Breast epithelium (tissue), 3 donors: ENCODE measurements around the gene GAL3ST2.

ENCODE experiments used
- POLR2A ChIP-seq: fragments of 450-650 bp; IDR thresholded peaks from one replicate; pipeline ENCODE4 v1.6.1; 2016; ENCODE audit warnings: antibody characterized with exemption, mild to moderate bottlenecking, moderate library complexity
- POLR2AphosphoS5 ChIP-seq, 3 donors: sonication (generic); formaldehyde crosslinking; IDR thresholded peaks; one replicate each; pipeline ENCODE4 v1.6.1; 2017; ENCODE audit warnings: antibody characterized with exemption in 3 of 3
- TF ChIP-seq, protein P1 (sequence below), 3 donors: fragments of 450-650 bp; IDR thresholded peaks; one replicate each; pipeline ENCODE4 v1.5.1; 2016 to 2017; ENCODE audit warnings: antibody characterized with exemption in 3 of 3, mild to moderate bottlenecking in 3 of 3, moderate library complexity in 3 of 3

DNA sequence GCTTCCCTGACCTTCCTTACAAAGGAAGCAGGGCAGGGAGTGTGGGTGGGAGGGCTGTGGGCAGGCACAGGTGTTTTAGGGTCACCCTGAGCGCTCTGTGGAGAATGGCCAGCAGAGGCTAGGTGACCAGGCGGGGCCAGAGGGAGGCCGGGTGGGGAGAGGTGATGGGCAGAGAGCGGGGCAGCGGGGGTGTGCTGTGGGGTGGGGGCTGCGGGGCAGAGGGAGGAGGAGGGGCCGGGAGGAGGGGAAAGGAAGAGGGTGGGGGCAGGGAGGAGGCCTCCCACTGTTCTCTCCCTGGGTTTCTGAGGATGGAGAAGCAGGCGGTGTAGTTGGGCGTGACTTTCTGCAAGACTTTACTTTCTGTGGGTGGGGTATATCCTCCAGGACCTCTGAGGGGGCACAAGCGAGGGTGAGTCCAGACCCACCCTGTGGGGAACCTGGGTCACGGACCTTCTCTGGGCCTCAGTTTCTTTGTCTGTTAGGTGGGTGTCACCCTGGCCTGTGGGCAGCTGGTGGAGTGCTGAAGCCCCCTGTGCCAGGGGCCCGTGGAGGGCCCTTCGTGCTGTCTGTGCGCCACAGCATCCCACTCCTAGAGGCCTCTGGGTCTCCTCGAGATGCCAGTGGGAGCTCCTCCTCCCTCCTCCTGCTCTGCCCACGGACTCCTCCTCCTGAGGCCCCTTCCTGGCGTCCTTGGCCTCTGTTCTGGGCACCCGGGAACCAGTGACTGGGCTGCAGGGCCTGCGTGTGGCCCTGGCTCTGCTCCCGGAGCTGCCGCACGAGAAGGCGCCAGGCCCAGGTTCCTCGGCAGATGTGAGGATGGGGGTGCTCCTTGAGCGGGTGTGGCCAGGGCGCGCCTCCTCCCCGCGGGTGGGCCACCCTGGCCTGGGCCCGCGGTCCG, 26.0 kb downstream of the GAL3ST2 start:
- TF ChIP-seq, protein P1, sequence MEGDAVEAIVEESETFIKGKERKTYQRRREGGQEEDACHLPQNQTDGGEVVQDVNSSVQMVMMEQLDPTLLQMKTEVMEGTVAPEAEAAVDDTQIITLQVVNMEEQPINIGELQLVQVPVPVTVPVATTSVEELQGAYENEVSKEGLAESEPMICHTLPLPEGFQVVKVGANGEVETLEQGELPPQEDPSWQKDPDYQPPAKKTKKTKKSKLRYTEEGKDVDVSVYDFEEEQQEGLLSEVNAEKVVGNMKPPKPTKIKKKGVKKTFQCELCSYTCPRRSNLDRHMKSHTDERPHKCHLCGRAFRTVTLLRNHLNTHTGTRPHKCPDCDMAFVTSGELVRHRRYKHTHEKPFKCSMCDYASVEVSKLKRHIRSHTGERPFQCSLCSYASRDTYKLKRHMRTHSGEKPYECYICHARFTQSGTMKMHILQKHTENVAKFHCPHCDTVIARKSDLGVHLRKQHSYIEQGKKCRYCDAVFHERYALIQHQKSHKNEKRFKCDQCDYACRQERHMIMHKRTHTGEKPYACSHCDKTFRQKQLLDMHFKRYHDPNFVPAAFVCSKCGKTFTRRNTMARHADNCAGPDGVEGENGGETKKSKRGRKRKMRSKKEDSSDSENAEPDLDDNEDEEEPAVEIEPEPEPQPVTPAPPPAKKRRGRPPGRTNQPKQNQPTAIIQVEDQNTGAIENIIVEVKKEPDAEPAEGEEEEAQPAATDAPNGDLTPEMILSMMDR (IDR thresholded peaks at IDR 0.05): no peak
- no peak for TF ChIP-seq POLR2AphosphoS5 (IDR thresholded peaks at IDR 0.05)
- TF ChIP-seq POLR2A: no peak
